ENCODE measurements around the gene TMED8.
A peak's percentile ranks its signal among the peaks of the same experiment; 100 is the strongest.
"Not testable (repeated sequence)": the region's sequence is repeated elsewhere in the genome, so short reads cannot be mapped to it uniquely, and the experiment has no call there.

Gene TMED8

DNA sequence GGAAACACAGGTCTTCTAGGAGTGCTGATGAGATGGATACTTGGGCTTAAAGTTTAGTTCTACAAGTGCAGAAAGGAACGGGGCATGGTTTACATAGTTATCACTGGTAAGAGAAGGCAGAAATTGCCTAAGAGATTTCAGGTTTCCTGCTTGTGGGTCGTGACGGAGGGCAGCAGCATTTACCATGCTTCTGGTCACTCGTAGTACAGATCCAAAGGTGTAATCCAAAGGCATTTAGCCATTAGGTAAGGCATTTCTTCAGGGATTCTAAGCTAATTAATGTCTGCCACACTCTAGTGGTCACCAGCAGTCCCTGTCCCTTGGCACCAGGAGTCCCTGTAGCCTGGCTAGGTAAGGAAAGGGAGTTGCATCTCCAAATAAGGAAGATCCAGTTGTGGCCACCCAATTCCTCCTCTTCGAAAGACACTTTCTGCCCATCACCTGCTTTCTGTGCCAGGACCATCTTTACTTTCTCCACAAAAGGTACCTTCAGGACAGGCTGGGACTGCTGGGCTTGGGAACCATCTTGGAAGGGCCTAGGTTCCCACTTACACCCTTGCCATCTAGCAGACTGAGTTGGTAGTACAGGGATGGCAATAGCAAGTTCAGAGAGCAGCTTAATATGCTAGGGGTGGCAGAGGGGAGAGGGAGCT is 54.5 kb downstream of the TMED8 start:
- no peak for DNase-seq (ENCODE audit: low spot score)

GRCh38 chr14:77320238-77320935 is 56.5 kb downstream of the TMED8 start, which contains the start of gene POMT2:
Gene POMT2 (minus strand): TSS chr14:77320883. CDS start chr14:77320681, 202 bp downstream.
- peak; percentile 93 for DNase-seq (ENCODE audit: low spot score)

DNA sequence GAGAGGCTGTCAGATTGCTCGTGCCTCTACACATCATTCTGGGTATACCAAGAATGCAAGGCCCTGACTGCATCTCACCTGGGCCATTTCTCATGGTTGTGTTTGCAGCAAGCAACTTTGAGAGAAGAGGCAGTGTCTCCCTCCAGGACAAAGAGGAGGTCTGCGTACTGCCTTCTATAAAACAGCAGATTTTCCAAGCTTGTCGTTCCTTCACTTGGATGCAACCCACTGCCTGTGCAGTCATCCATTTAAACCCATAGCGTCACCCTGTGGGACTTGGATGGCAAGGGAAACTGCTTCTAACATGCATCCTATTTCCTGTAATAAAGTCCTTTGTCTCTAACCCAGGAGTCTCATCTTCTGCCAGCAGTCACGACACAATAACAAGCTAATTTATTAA is 57.5 kb downstream of the TMED8 start:
- no peak for DNase-seq (ENCODE audit: low spot score)

DNA sequence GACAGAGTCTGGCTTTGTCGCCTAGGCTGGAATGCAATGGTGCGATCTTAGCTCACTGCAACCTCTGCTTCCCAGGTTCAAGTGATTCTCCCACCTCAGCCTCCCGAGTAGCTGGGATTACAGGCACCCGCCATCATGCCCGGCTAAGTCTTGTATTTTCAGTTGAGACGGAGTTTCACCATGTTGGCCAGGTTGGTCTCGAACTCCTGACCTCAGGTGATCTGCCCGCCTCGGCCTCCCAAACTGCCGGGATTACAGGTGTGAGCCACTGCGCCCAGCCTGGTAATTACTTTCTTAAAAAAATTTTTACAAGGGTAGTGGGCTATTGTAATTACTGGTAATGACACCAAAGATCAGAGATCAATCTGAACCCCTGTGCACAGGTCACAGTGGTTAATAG is 58.1 kb downstream of the TMED8 start:
- DNase-seq (ENCODE audit: low spot score), result not testable (repeated sequence)

DNA sequence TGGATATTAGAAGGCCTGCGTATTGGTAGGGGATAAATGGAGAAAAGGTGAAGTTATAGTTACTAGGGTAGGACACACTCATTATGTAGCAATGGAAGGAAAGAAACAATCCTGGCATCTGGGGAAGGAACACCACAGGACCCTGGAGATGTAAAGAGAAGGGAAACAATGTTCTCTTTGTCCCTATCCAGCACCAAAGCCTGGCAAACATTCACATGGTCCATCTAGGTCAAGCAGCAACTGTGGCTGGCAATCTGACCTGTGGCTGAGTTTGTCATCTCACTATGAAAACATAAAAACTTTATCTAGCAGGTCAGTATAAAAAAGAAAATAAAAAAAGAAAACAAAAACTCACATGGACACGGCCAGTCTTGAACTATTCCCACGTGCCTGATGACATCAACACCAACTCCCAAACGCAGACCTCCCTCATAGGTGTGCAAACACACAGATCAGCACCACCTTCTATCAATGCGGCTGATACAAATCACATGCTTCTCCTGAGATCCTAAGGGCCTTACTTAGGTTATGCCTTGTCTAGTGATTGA is 58.8 kb downstream of the TMED8 start:
- DNase-seq (ENCODE audit: low spot score), result peak; percentile 60

DNA sequence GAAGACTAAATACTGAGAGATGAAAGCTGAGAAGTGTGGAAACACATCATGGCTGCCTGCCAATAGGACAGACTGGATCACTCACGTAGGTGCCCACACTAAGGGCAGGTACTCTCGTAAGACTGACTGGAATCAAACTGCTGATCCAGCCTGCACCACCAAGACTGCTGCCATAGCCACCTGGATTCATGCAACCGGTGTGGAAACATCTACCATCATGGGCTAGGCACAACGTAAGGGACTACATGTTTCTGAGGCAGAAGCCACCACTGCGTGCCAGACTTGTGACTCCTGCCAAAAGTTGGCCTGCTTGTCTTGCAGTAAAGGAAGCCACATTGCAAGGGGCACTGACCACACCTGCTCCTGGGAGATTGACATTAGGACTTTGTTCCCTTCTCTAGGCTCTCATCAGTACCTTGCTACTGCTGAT is 60.0 kb downstream of the TMED8 start:
- DNase-seq (ENCODE audit: low spot score), result no peak

- no peak for DNase-seq (ENCODE audit: low spot score)
Measured at GRCh38 chr14:77316195-77316505, 60.7 kb downstream of the TMED8 start.

DNA sequence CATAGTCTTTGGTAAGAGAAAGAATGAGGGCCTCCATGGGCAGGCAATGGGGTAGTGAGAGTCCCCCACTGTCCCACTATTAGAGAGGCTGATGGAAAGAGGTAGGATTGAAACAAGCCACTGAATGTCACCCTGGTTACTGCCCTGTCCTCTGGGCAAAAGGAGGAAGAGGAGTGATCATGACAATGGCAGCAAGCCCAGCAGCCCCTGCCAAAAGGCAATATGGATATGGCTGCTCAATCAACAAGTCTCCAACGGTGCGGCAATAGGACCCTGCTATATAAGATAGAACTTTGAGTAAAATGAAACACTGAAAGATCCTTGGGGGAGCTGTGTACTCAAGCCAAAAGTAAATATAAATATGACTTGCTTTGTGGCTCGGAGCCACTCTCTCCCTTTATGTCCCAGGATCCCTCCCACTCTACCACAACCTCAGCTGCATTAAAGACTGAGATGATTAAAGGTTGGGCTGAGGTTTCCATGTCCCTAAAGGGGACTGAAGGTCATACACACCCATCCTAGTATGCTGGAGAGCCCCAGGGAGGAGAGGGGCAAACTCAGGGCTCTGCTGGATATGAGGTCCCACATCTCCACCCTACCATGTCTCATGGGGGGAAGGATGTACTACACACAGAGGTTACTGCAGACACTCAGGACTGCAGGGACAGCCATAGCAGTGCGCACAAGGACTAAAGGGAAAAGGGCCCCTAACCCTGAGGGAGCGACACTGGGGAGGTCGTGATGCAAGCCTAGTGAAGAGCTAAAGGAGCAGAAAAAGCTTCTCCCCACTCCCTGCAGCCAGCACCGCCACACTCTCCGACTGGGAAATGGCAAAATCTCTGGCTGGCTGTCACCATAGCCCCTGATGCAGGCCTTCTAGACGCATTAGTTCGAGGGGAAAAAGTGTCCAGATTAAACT is 62.1 kb downstream of the TMED8 start:
- no peak for DNase-seq (ENCODE audit: low spot score)

DNA sequence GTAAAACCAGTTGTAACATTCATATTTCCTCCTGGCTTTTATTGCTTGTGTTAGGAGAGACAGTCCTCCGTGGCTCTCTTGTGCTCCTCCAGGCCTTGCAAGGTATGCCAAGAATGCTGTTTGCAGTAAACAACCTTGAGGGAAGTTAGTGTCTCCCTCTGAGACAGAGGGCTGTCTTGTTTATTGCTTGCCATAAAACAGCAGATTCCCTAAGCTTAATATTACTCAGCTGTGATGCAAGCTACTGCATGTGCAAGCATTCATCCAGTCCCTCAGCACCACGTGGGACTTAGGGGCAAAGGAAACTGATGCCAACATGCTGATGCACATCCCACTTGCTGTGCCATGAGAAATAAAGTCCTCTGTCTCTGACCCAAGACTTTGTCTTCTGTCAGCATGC is 62.9 kb downstream of the TMED8 start:
- peak; percentile 80 for DNase-seq (ENCODE audit: low spot score)

- DNase-seq (ENCODE audit: low spot score), result no peak
Measured at GRCh38 chr14:77313371-77313770, 63.5 kb downstream of the TMED8 start.

GRCh38 chr14:77311217-77311616 is 65.7 kb downstream of the TMED8 start:
- DNase-seq (ENCODE audit: low spot score), result no peak

DNA sequence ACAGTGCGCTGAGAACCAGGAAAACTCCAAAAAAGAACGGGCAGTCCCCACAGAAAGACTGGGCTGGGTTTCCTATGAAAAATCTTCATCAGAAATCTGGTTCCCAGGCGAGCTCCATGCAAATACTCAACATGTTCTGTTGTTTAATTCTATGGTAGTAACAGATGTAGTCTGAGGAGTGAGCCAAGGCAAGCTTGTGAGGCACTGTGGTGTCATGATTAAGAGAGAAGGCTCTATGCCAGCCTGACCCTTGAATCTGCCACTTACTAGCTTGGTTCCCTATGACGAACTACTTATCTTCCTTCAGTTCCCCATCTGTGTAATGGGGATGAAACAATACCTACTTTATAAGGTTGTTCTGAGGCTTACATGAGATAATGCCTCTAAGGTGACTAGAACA is 66.9 kb downstream of the TMED8 start:
- DNase-seq (ENCODE audit: low spot score), result no peak

DNA sequence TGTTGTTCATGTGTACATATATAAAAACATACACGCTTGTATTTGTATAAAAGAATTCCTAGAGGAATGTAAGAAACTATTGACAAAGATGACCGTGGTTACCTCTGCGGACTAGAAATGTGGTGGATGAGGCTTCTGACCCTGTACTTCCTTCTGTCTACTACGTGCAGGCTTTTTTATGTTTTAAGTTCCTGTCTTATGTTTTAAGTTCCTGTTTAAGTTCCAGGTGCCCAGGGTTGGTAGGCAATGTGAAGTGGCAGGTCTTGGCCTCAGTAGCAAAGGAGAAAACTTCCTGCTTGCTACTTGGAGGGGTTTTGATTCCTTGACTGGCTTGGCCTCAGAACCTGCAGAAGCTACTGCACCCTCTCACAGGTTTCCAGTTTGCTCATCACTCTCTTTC is 67.8 kb downstream of the TMED8 start:
- DNase-seq (ENCODE audit: low spot score), result no peak

DNA sequence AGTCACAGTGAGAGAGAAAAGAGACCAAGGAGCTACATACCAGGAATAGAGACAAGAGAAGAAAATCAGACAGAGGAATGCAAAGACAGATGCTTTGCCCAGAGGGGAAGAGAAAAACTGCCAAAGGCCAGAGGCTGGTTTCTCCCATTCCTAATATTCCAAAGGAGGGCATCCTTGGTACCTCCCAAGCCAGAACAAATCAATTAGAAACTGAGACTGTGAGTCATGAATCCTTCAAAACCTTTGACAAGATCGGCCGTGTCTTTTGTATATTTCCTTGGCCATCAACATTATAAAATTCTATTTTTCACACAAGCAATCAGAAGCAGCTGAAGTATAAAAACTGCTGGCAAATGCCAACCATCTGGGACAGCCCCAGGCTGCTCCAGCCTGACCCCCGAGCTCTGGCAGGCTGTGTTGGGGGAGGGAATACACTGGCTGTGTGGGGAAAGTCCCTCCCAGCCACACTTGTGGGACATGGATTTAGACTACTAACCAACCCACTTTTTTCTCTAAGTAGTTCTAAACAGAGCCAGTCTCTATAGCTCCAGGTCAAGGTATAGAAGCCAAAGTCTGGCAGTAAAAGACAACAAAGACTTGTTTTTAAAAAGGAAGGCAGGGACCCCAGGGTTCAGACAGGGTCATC is 69.9 kb downstream of the TMED8 start:
- peak; percentile 90 for DNase-seq (ENCODE audit: low spot score)

GRCh38 chr14:77306416-77306815 is 70.5 kb downstream of the TMED8 start:
- DNase-seq (ENCODE audit: low spot score), result peak; percentile 95

DNA sequence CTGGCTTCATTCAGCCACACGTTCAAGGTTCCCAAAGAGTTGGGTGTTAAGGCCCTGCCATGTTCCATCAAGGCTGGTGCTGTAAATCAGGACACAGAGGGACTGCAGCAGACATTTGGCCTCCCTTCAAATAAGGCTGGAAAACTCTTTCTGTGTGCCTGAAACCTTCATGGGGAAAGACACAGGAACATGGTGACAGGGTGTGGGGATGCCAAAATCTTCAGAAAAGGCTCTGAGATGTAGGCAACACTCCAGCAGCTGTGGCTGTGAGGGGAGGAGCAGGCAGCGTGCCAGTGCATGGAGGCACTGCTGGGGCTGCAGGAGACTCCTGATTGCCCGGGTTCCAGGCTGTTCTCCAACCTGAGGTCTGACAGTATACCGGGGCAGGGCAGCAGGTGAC is 71.2 kb downstream of the TMED8 start:
- peak; percentile 69 for DNase-seq (ENCODE audit: low spot score)

DNA sequence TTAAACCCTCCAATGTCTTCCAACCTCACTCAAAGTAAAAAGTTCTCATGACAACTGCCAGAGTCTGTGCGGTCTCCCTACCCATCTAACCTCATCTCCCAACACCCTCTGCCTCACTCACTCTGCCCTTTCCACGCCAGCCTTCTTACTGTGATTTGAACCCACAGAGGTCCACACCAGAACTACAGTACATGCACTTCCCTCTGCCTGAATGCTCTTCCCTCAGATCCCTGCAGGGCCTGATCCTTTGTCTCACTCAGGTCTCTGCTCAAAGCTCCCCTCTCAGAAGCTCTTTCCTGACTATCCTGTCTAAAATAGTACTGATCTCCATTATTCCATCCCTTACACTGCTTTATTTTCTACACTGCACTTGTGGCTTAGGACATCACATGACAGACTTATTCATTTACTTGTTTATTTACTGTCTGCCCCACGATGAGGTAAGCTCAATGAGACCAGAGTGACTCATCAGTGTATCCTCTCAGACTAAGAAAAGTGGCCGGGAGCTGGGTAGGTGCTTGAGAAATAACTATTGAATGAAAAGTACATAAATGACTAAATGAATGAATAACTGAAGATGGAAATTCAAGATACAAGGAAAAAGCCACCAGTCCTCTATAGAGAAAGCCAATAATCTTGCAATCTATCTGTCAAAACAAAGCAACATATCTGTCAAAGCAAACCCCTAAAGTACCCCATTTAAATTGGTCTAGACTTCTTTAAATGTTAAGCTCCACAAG is 73.3 kb downstream of the TMED8 start:
- DNase-seq (ENCODE audit: low spot score), result peak; percentile 66

DNA sequence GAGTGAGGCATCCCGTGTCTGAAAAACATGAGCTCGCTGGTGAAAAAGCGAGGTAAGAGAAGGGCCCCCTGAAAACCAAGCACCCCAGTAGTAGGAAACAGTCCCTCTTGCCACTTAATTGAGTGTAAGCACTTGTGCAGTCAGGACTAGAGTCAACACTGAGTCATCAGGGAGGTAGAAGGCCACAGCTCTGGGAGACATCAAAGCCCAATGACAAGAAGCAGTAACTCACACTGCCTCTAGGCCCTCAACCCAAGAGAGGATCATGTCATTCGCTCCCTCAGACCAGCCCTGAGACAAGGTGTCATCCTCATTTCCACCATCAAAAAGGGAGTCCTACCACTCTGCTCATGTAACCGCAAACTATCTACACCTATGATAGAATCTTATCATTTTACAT is 74.0 kb downstream of the TMED8 start:
- no peak for DNase-seq (ENCODE audit: low spot score)

- peak; percentile 93 for DNase-seq (ENCODE audit: low spot score)
Measured at GRCh38 chr14:77301103-77301502, 75.8 kb downstream of the TMED8 start.

GRCh38 chr14:77299771-77300170 is 77.1 kb downstream of the TMED8 start:
- no peak for DNase-seq (ENCODE audit: low spot score)

- DNase-seq (ENCODE audit: low spot score), result no peak
Measured at GRCh38 chr14:77296906-77297305, 80.0 kb downstream of the TMED8 start.

All from putamen (tissue), 1 donor.